ENCODE results near the gene APIP. TPM values are rescaled to one million over a fixed set of nuclear protein-coding genes. Genes with fewer than 3 reads are reported as not detected.

Gene APIP
- total and polyA plus RNA-seq, 12 donors = 17.2 to 34.9 (median 31.1) TPM

GRCh38 chr11:34929794-34930763 lies 13.9 kb upstream of the APIP start:
- Histone ChIP-seq H3K27me3 (no peaks in the 10 kb centered on the region), H3K27ac (no peak overlapping the region), H3K36me3 (peaks cover 0 to 31% (median 5%) of the 10 kb centered on the region in 9 donors), H3K4me3 (no peak overlapping the region), H3K4me1 (peaks cover 0 to 48% (median 25%) of the 10 kb centered on the region in 9 donors), H3K9me3 (no peaks in the 10 kb centered on the region)
- intact Hi-C loops (cut with DNase I) = loop anchor here in 8 of 10 donors (5.0 to 10.0 kb wide), 6 partner anchors 55 to 557 kb away; no protein-coding TSS in a partner anchor
- WGBS, 2 donors = 87 to 91% methylated on average over 11 of the region's 11 CpGs
- DNase-seq (no peak), ATAC-seq (no peak)
- TF ChIP-seq CTCF (IDR thresholded peaks at IDR 0.05) = no peak

GRCh38 chr11:34928960-34929680 lies 12.9 kb upstream of the APIP start:
- peaks cover 0 to 29% (median 5%) of the 10 kb centered on the region in 9 donors for H3K36me3 ChIP-seq
- H3K4me3 ChIP-seq = no peak overlapping the region
- H3K27me3 ChIP-seq = no peaks in the 10 kb centered on the region
- intact Hi-C loops (cut with DNase I) = loop anchor here in 8 of 10 donors (5.0 to 10.0 kb wide), 5 partner anchors 306 to 558 kb away; no protein-coding TSS in a partner anchor
- H3K27ac ChIP-seq = no peak overlapping the region
- WGBS, 2 donors = 87 to 91% methylated on average over 7 of the region's 7 CpGs
- H3K9me3 ChIP-seq = no peaks in the 10 kb centered on the region
- no peak for TF ChIP-seq CTCF (IDR thresholded peaks at IDR 0.05)
- H3K4me1 ChIP-seq = peaks cover 0 to 58% (median 35%) of the 10 kb centered on the region in 9 donors
- DNase-seq = no peak
- no peak for ATAC-seq

- Histone ChIP-seq H3K4me1 (peaks cover 0 to 65% (median 38%) of the 10 kb centered on the region in 9 donors), H3K36me3 (peaks cover 0 to 22% (median 5%) of the 10 kb centered on the region in 9 donors), H3K4me3 (no peak overlapping the region), H3K27me3 (no peaks in the 10 kb centered on the region), H3K27ac (no peak overlapping the region), H3K9me3 (no peaks in the 10 kb centered on the region)
- DNase-seq (no peak), ATAC-seq (no peak)
- no peak for TF ChIP-seq CTCF (IDR thresholded peaks at IDR 0.05)
- 50 to 52% methylated on average over 3 of the region's 3 CpGs for WGBS, 2 donors
- intact Hi-C loops (cut with DNase I) = loop anchor here in 8 of 10 donors (5.0 to 10.0 kb wide), 5 partner anchors 306 to 559 kb away; no protein-coding TSS in a partner anchor
Measured at GRCh38 chr11:34928268-34928959, 12.2 kb upstream of the APIP start.

GRCh38 chr11:34926831-34927132 lies 10.6 kb upstream of the APIP start:
- intact Hi-C loops (cut with DNase I) = loop anchor here (1.0 to 10.0 kb wide), 10 partner anchors 308 to 561 kb away; no protein-coding TSS in a partner anchor
- no peaks in the 10 kb centered on the region for H3K9me3 ChIP-seq
- peaks cover 0 to 6% (median 0%) of the 10 kb centered on the region in 9 donors for H3K36me3 ChIP-seq
- H3K4me3 ChIP-seq = no peak overlapping the region
- ATAC-seq (no peak), DNase-seq (no peak)
- H3K27ac ChIP-seq = peak overlapping the region in 1 of 10 donors; percentile 68
- H3K27me3 ChIP-seq = no peaks in the 10 kb centered on the region
- peaks cover 0 to 73% (median 38%) of the 10 kb centered on the region in 9 donors for H3K4me1 ChIP-seq
- TF ChIP-seq CTCF (IDR thresholded peaks at IDR 0.05) = no peak

All from heart right ventricle (tissue), 16 donors.